ENCODE results near the gene LPCAT3.
A peak's percentile ranks its signal among the peaks of the same experiment; 100 is the strongest.

LPCAT3 gene

DNA sequence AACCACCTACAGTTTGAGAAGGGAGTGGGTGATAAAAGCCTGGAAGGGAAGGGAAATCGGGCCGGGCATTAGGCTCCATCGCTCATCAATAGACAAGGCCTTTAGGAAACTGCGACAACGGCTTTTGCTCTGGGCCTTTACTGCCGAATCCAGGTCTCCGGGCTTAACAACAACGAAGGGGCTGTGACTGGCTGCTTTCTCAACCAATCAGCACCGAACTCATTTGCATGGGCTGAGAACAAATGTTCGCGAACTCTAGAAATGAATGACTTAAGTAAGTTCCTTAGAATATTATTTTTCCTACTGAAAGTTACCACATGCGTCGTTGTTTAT, 74.9 kb downstream of the LPCAT3 start:
- TF ChIP-seq, protein P1, sequence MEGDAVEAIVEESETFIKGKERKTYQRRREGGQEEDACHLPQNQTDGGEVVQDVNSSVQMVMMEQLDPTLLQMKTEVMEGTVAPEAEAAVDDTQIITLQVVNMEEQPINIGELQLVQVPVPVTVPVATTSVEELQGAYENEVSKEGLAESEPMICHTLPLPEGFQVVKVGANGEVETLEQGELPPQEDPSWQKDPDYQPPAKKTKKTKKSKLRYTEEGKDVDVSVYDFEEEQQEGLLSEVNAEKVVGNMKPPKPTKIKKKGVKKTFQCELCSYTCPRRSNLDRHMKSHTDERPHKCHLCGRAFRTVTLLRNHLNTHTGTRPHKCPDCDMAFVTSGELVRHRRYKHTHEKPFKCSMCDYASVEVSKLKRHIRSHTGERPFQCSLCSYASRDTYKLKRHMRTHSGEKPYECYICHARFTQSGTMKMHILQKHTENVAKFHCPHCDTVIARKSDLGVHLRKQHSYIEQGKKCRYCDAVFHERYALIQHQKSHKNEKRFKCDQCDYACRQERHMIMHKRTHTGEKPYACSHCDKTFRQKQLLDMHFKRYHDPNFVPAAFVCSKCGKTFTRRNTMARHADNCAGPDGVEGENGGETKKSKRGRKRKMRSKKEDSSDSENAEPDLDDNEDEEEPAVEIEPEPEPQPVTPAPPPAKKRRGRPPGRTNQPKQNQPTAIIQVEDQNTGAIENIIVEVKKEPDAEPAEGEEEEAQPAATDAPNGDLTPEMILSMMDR (conservative IDR thresholded peaks at IDR 0.05) = no peak
- peak overlapping the region; percentile 96 for H3K27ac ChIP-seq

DNA sequence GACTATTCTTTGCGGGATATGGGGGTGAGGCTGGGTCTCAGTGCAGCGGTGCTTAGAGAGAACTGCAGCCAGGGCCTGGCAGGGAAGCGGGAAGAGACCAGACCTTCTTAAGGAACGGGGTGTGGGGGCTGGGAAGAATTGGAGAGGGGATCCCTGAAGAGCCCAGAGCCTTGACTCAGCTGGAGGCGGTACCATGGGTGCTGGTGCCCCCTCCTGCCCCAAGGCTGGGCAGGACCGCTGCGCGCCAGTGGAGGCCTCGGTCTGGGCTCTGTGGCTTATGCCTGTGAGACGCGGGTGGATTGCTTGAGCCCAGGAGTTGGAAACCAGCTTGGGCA, 76.0 kb downstream of the LPCAT3 start:
- peak overlapping the region; percentile 96 for H3K27ac ChIP-seq
- TF ChIP-seq, protein P1 (conservative IDR thresholded peaks at IDR 0.05) = no peak

DNA sequence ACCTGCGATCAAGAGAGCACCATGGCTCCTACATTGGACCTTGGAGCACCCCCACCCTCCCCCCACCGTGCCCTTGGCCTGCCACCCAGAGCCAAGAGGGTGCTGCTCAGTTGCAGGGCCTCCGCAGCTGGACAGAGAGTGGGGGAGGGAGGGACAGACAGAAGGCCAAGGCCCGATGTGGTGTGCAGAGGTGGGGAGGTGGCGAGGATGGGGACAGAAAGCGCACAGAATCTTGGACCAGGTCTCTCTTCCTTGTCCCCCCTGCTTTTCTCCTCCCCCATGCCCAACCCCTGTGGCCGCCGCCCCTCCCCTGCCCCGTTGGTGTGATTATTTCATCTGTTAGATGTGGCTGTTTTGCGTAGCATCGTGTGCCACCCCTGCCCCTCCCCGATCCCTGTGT, 76.5 kb downstream of the LPCAT3 start:
- peak overlapping the region; percentile 96 for H3K27ac ChIP-seq
- TF ChIP-seq, protein P1 (conservative IDR thresholded peaks at IDR 0.05) = no peak

- H3K27ac ChIP-seq = peak overlapping the region; percentile 96
- TF ChIP-seq, protein P1 (conservative IDR thresholded peaks at IDR 0.05) = no peak
Measured at GRCh38 chr12:6941267-6941666, 77.0 kb downstream of the LPCAT3 start.

- TF ChIP-seq, protein P1 (conservative IDR thresholded peaks at IDR 0.05) = no peak
- peak overlapping the region; percentile 97 for H3K27ac ChIP-seq
Measured at GRCh38 chr12:6939191-6939540, 79.1 kb downstream of the LPCAT3 start.

DNA sequence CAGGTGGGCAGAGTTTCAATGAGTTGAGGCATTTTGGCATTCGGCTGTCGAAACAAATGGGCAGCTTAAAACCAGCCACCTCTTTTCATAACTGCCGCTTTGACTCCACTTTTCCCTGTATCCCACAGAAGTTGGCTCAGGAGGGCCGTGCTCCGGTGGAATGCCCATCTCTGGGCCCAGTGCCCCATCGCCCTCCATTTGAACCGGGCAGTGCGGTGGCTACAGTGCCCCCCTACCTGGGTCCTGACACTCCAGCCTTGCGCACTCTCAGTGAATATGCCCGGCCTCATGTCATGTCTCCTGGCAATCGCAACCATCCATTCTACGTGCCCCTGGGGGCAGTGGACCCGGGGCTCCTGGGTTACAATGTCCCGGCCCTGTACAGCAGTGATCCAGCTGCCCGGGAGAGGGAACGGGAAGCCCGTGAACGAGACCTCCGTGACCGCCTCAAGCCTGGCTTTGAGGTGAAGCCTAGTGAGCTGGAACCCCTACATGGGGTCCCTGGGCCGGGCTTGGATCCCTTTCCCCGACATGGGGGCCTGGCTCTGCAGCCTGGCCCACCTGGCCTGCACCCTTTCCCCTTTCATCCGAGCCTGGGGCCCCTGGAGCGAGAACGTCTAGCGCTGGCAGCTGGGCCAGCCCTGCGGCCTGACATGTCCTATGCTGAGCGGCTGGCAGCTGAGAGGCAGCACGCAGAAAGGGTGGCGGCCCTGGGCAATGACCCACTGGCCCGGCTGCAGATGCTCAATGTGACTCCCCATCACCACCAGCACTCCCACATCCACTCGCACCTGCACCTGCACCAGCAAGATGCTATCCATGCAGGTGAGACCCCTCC, 79.7 kb downstream of the LPCAT3 start:
- H3K27ac ChIP-seq = peak overlapping the region; percentile 97
- TF ChIP-seq, protein P1 (conservative IDR thresholded peaks at IDR 0.05) = peak; percentile 69

- TF ChIP-seq, protein P1 (conservative IDR thresholded peaks at IDR 0.05) = peak; percentile 99
- H3K27ac ChIP-seq = peak overlapping the region; percentile 97
Measured at GRCh38 chr12:6937481-6938352, 80.6 kb downstream of the LPCAT3 start.
